M059J (cell line): Measurements from ENCODE around the gene ACP3. TPM values are rescaled to one million over a fixed set of nuclear protein-coding genes. Genes with fewer than 3 reads are reported as not detected.
"Not testable (repeated sequence)": the region's sequence is repeated elsewhere in the genome, so short reads cannot be mapped to it uniquely, and the experiment has no call there.

Experiments used
- DNase-seq: peaks from one replicate; pipeline ENCODE4 v3.0.0-alpha.2; 2012; ENCODE audit warnings: low read depth
- total RNA-seq: library from RNA; depleted of rRNA; stranded (reverse); fragments of >200 nt; shearing (Covaris generic); gene quantifications from 2 replicates; pipeline ENCODE4 v1.2.3, GENCODE V29; 2014

Gene ACP3
- total RNA-seq, 1 experiment from 2014 or later = 0.52 TPM

- DNase-seq = no peak
Observed at GRCh38 chr3:132362329-132362728, 45.1 kb downstream of the ACP3 start.

GRCh38 chr3:132368515-132368914 lies 51.3 kb downstream of the ACP3 start:
- DNase-seq = no peak

GRCh38 chr3:132368962-132369361 lies 51.8 kb downstream of the ACP3 start:
- no peak for DNase-seq

- DNase-seq = not testable (repeated sequence)
Observed at GRCh38 chr3:132376945-132377354, 59.7 kb downstream of the ACP3 start.

- no peak for DNase-seq
Observed at GRCh38 chr3:132378048-132378762, 61.0 kb downstream of the ACP3 start.

GRCh38 chr3:132378846-132379245 lies 61.6 kb downstream of the ACP3 start:
- no peak for DNase-seq

- no peak for DNase-seq
Observed at GRCh38 chr3:132380920-132381319, 63.7 kb downstream of the ACP3 start.

GRCh38 chr3:132381348-132381944 lies 64.2 kb downstream of the ACP3 start:
- no peak for DNase-seq

GRCh38 chr3:132382267-132382666 lies 65.1 kb downstream of the ACP3 start:
- no peak for DNase-seq

GRCh38 chr3:132382688-132383194 lies 65.5 kb downstream of the ACP3 start:
- DNase-seq = no peak

- peak; percentile 8 for DNase-seq
Observed at GRCh38 chr3:132386259-132386658, 69.1 kb downstream of the ACP3 start.

GRCh38 chr3:132392675-132393074 lies 75.5 kb downstream of the ACP3 start:
- not testable (repeated sequence) for DNase-seq

GRCh38 chr3:132394320-132394719 lies 77.1 kb downstream of the ACP3 start:
- DNase-seq = no peak

- no peak for DNase-seq
Observed at GRCh38 chr3:132395126-132395525, 77.9 kb downstream of the ACP3 start.

- DNase-seq = no peak
Observed at GRCh38 chr3:132396255-132396654, 79.0 kb downstream of the ACP3 start.

GRCh38 chr3:132396776-132397175 lies 79.6 kb downstream of the ACP3 start:
- DNase-seq = not testable (repeated sequence)

GRCh38 chr3:132399054-132399929 lies 82.1 kb downstream of the ACP3 start:
- peak; percentile 53 for DNase-seq

GRCh38 chr3:132401255-132401654 lies 84.0 kb downstream of the ACP3 start:
- DNase-seq = no peak

GRCh38 chr3:132404276-132404675 lies 87.1 kb downstream of the ACP3 start:
- no peak for DNase-seq

GRCh38 chr3:132405188-132405587 lies 88.0 kb downstream of the ACP3 start:
- DNase-seq = no peak

GRCh38 chr3:132405609-132406299 lies 88.5 kb downstream of the ACP3 start:
- no peak for DNase-seq

- no peak for DNase-seq
Observed at GRCh38 chr3:132406587-132406986, 89.4 kb downstream of the ACP3 start.
